GM12878 (cell line): ENCODE measurements around the gene EBPL. TPM values are rescaled to one million over a fixed set of nuclear protein-coding genes. Genes with fewer than 3 reads are reported as not detected.

Experiments used
- ATAC-seq: fragments of 200-7000 bp; cut with Tn5 transposase; 3 replicates; pipeline ENCODE4 v1.9.1; 2020; ENCODE audit warnings: mild to moderate bottlenecking, moderate library complexity
- BruUV-seq: library from RNA; stranded (reverse); fragments of 400-500 nt; replicated peaks from 2 replicates; lab custom pipeline; 2021; lab: Mats Ljungman, UMichigan
- CTCF ChIA-PET: fragments of 300-600 bp; sonication (Branson Sonifier 250); formaldehyde crosslinking; extraction: SDS; loops from one replicate; lab custom pipeline; 2021; ENCODE audit warnings: inconsistent platforms; lab: Yijun Ruan, JAX
- POLR2A ChIA-PET: fragments of 350-600 bp; formaldehyde crosslinking; extraction: SDS; loops from one replicate; lab custom pipeline; 2021; ENCODE audit warnings: inconsistent platforms; lab: Charles Lee
- RAD21 ChIA-PET: fragments of 300-600 bp; sonication (Branson Sonifier 250); formaldehyde crosslinking; loops from one replicate; lab custom pipeline; 2023; ENCODE audit warnings: antibody characterized with exemption; ENCODE audit not compliant: unreplicated experiment; lab: Charles Lee
- SMC1A ChIA-PET: fragments of 300-600 bp; sonication (Branson Sonifier 250); formaldehyde crosslinking; loops from one replicate; lab custom pipeline; 2023; ENCODE audit not compliant: unreplicated experiment, uncharacterized antibody; lab: Charles Lee
- DNase-seq: peaks from one replicate; pipeline ENCODE4 v3.0.0-alpha.2; 2011; ENCODE audit warnings: low read depth, low spot score
- FAIRE-seq: peaks from 3 replicates; lab custom pipeline; 2011; peaks lifted over from hg19 to GRCh38; lab: Jason Lieb, UNC
- H2AFZ ChIP-seq: 2 replicates; pipeline ENCODE4 v1.6.0; 2011; ENCODE audit warnings: low read depth, low read length, control low read depth; ENCODE audit not compliant: control insufficient read depth
- H3K27ac ChIP-seq: 2 replicates; pipeline ENCODE4 v1.5.1; 2011; ENCODE audit warnings: control low read depth; ENCODE audit not compliant: control insufficient read depth, insufficient read depth
- H3K27me3 ChIP-seq, 2 experiments: replicated peaks in 1 of 2; 2 replicates each; pipeline versions ENCODE4 v1.6.0 to v1.6.1; 2011; ENCODE audit warnings: low read length in 1 of 2; ENCODE audit not compliant: control insufficient read depth in 2 of 2, insufficient read depth in 2 of 2
- H3K36me3 ChIP-seq, 2 experiments: 2 replicates each; pipeline ENCODE4 v1.5.1; 2011; ENCODE audit warnings: low read length in 1 of 2; ENCODE audit not compliant: control insufficient read depth in 2 of 2, insufficient read depth in 2 of 2
- H3K4me1 ChIP-seq: 2 replicates; pipeline ENCODE4 v1.6.1; 2011; ENCODE audit warnings: mild to moderate bottlenecking, low read length, moderate library complexity, mixed read lengths; ENCODE audit not compliant: control insufficient read depth, insufficient read depth
- H3K4me2 ChIP-seq: 2 replicates; pipeline ENCODE4 v1.6.0; 2011; ENCODE audit warnings: control low read depth; ENCODE audit not compliant: control insufficient read depth, insufficient read depth
- H3K4me3 ChIP-seq: fragments of 200-600 bp; sonication (generic); 2 replicates; pipeline ENCODE4 v1.5.1; 2016
- H3K79me2 ChIP-seq: 2 replicates; pipeline ENCODE4 v1.6.0; 2011; ENCODE audit warnings: low read length; ENCODE audit not compliant: control insufficient read depth, insufficient read depth
- H3K9ac ChIP-seq: 2 replicates; pipeline ENCODE4 v1.8.0; 2011; ENCODE audit warnings: low read length, control low read depth, mixed read lengths; ENCODE audit not compliant: control insufficient read depth, insufficient read depth
- H3K9me3 ChIP-seq: replicated peaks from 3 replicates; pipeline ENCODE4 v1.5.1; 2011; ENCODE audit warnings: mild to moderate bottlenecking, low read length; ENCODE audit not compliant: control insufficient read depth, insufficient read depth
- H4K20me1 ChIP-seq: 2 replicates; pipeline ENCODE4 v1.6.0; 2011; ENCODE audit not compliant: control insufficient read depth, insufficient read depth
- CHD2 ChIP-seq: IDR thresholded peaks from 2 replicates; pipeline ENCODE4 v1.6.1; 2011; ENCODE audit warnings: low read depth, low read length, improper control_type of control experiment, borderline replicate concordance
- DPF2 ChIP-seq: fragments of 450-650 bp; IDR thresholded peaks from 2 replicates; pipeline ENCODE4 v1.6.1; 2017; ENCODE audit warnings: mild to moderate bottlenecking
- MTA3 ChIP-seq: IDR thresholded peaks from 2 replicates; pipeline ENCODE4 v1.6.1; 2012; ENCODE audit warnings: low read length, inconsistent platforms, borderline replicate concordance
- PML ChIP-seq: IDR thresholded peaks from 2 replicates; pipeline ENCODE4 v1.6.1; 2012; ENCODE audit warnings: low read length, inconsistent platforms
- POLR2A ChIP-seq: IDR thresholded peaks from 2 replicates; pipeline ENCODE4 v1.6.1; 2011; ENCODE audit warnings: low read depth, mild to moderate bottlenecking, low read length
- RAD51 ChIP-seq: fragments of 450-650 bp; IDR thresholded peaks from 2 replicates; pipeline ENCODE4 v1.6.1; 2016; ENCODE audit warnings: moderate library complexity, mild to moderate bottlenecking, inconsistent platforms
- TBL1XR1 ChIP-seq: IDR thresholded peaks from 2 replicates; pipeline ENCODE4 v1.6.1; 2012; ENCODE audit warnings: low read depth, low read length, improper control_type of control experiment
- WGBS: methylation state at CpG from one replicate; pipeline ENCODE4 v1.1.6; 2016; ENCODE audit warnings: low lambda C conversion rate; ENCODE audit not compliant: insufficient replicate concordance, insufficient coverage; ENCODE audit errors: missing lambda C conversion rate; 5-methylcytosine and 5-hydroxymethylcytosine counted together
- in situ Hi-C: fragments of 300-500 bp; cut with MboI; formaldehyde crosslinking; loops from 9 replicates; pipeline ENCODE4 v1.14.3; 2018; ENCODE audit warnings: mixed read lengths
- intact Hi-C: fragments of 100-400 bp; cut with micrococcal nuclease; formaldehyde crosslinking; loops from one replicate; pipeline ENCODE4 v1.14.2; 2022; ENCODE audit not compliant: unreplicated experiment
- polyA plus RNA-seq, 11 experiments: library from polyadenylated mRNA; depleted of rRNA in 4 of 11; unstranded in 6 of 11; stranded (reverse) in 5 of 11; fragments of >200 nt; fragmentation: Nextera tagmentation in 4 of 11; fragmentation: Illumina TruSeq in 1 of 11; extraction: Ambion mirVana in 4 of 11; extraction: Trizol in 1 of 11; gene quantifications; 1 replicate in 1 of 11; 2 replicates in 10 of 11; pipeline versions ENCODE4 v1.2.1 to v1.2.3, GENCODE V29; 2011 to 2016; ENCODE audit warnings: inconsistent platforms in 2 of 11, missing spikeins in 2 of 11, low read depth in 1 of 11
- total RNA-seq, 4 experiments: library from RNA; depleted of rRNA in 3 of 4; stranded (reverse); fragments of >200 nt in 3 of 4; fragmentation: Illumina TruSeq in 1 of 4; extraction: Trizol in 1 of 4; gene quantifications; 2 replicates each; pipeline versions ENCODE4 v1.2.1 to v1.2.3, GENCODE V29; 2013 to 2021
- TF ChIP-seq, protein P1 (sequence below): IDR thresholded peaks from 2 replicates; pipeline ENCODE4 v1.6.1; 2011; ENCODE audit warnings: mild to moderate bottlenecking, low read depth, low read length, moderate library complexity; ENCODE audit not compliant: insufficient replicate concordance
- TF ChIP-seq, protein P2 (sequence below): IDR thresholded peaks from 2 replicates; pipeline ENCODE4 v1.6.1; 2012; ENCODE audit warnings: low read length, inconsistent platforms
- TF ChIP-seq, protein P3 (sequence below): IDR thresholded peaks from 2 replicates; pipeline ENCODE4 v1.6.1; 2011; ENCODE audit warnings: borderline replicate concordance, low read depth, mild to moderate bottlenecking, moderate library complexity, mixed read lengths, low read length; ENCODE audit not compliant: insufficient read depth; ENCODE audit errors: extremely low read length

EBPL gene
- total and polyA plus RNA-seq, 10 of the 15 experiments (the other 5 are each of a cell fraction or from before 2014, with no cell fraction given) = 6.2 to 72.8 (median 43.5) TPM

DNA sequence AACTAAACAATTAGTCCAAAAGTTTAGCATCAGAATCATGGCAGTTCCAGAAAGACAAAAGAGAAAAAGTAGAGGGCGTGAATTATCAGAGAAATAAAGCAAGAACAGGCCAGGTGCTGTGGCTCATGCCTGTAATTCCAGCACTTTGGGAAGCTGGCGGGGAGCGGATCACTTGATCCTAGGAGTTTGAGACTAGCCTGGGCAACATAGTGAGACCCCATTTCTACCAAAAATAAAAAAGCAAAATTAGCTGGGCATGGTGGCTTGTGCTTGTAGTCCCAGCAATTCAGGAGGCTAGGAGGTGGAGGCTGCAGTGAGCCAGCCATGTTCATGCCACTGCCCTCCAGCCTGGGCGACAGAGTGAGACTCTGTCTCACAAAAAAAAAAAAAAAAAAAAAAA, 44.6 kb downstream of the EBPL start:
- ChIA-PET POLR2A (interaction anchor here (0.6 to 0.7 kb wide), 2 partner anchors 180 to 292 kb away, joined by 3 to 4 read pairs; no protein-coding TSS in a partner anchor), SMC1A (no interaction called here), RAD21 (no interaction called here), CTCF (no interaction called here)
- Histone ChIP-seq H3K79me2 (no peaks in the 10 kb centered on the region), H3K4me1 (peaks cover 7% of the 10 kb centered on the region; the same call in 1 of the 2 replicates), H2AFZ (no peak overlapping the region), H3K27me3 (no peaks in the 10 kb centered on the region), H3K27ac (no peak overlapping the region), H3K9me3 (no peaks in the 10 kb centered on the region), H3K36me3 (no peaks in the 10 kb centered on the region), H3K9ac (no peak overlapping the region), H4K20me1 (no peaks in the 10 kb centered on the region), H3K4me3 (no peak overlapping the region), H3K4me2 (no peak overlapping the region)
- TF ChIP-seq, protein P1, sequence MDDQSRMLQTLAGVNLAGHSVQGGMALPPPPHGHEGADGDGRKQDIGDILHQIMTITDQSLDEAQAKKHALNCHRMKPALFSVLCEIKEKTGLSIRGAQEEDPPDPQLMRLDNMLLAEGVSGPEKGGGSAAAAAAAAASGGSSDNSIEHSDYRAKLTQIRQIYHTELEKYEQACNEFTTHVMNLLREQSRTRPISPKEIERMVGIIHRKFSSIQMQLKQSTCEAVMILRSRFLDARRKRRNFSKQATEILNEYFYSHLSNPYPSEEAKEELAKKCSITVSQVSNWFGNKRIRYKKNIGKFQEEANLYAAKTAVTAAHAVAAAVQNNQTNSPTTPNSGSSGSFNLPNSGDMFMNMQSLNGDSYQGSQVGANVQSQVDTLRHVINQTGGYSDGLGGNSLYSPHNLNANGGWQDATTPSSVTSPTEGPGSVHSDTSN = no peak
- 97% methylated on average over 3 of the region's 4 CpGs for WGBS
- no peak for ATAC-seq
- intact Hi-C loops = no loop called here
- no peak for DNase-seq
- FAIRE-seq = no peak
- in situ Hi-C loops = no loop called here
- BruUV-seq = no TSS peak

DNA sequence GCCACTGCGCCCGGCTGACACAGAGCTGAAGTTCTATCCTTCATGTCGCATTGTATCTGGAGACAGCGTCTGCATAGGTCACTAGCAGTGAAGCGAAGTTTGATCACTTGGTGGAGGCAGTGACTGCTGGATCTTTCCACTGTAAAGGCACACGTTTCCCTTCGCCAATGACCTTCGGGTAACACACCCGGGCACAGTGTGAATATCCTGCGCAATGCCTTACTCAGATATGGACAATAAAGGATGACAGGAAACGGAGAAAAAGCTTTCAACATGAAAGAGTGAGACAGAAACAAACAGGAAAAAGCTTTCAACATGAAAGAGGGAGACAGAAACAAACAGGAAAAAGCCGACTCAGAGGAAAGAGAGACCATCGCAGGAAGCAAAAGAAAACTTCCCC, 45.8 kb downstream of the EBPL start:
- no peaks in the 10 kb centered on the region for H3K9me3 ChIP-seq
- ChIA-PET RAD21 (no interaction called here), SMC1A (no interaction called here), CTCF (no interaction called here)
- H3K9ac ChIP-seq = no peak overlapping the region
- H3K4me2 ChIP-seq = no peak overlapping the region
- H3K4me3 ChIP-seq = no peak overlapping the region
- in situ Hi-C loops = no loop called here
- ATAC-seq (no peak), FAIRE-seq (no peak), DNase-seq (no peak)
- H3K79me2 ChIP-seq = no peaks in the 10 kb centered on the region
- no peaks in the 10 kb centered on the region for H3K36me3 ChIP-seq
- intact Hi-C loops = no loop called here
- H3K27ac ChIP-seq = no peak overlapping the region
- H3K27me3 ChIP-seq = no peaks in the 10 kb centered on the region
- 79% methylated on average over 13 of the region's 13 CpGs for WGBS
- no TSS peak for BruUV-seq
- TF ChIP-seq DPF2 (no peak), PML (no peak), CHD2 (no peak), RAD51 (no peak), TBL1XR1 (no peak), POLR2A (no peak), MTA3 (no peak)
- TF ChIP-seq, protein P2, sequence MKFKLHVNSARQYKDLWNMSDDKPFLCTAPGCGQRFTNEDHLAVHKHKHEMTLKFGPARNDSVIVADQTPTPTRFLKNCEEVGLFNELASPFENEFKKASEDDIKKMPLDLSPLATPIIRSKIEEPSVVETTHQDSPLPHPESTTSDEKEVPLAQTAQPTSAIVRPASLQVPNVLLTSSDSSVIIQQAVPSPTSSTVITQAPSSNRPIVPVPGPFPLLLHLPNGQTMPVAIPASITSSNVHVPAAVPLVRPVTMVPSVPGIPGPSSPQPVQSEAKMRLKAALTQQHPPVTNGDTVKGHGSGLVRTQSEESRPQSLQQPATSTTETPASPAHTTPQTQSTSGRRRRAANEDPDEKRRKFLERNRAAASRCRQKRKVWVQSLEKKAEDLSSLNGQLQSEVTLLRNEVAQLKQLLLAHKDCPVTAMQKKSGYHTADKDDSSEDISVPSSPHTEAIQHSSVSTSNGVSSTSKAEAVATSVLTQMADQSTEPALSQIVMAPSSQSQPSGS = no peak
- TF ChIP-seq, protein P3, sequence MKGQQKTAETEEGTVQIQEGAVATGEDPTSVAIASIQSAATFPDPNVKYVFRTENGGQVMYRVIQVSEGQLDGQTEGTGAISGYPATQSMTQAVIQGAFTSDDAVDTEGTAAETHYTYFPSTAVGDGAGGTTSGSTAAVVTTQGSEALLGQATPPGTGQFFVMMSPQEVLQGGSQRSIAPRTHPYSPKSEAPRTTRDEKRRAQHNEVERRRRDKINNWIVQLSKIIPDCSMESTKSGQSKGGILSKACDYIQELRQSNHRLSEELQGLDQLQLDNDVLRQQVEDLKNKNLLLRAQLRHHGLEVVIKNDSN = no peak
- TF ChIP-seq, all 136 proteins: peak for 0
- Histone ChIP-seq H2AFZ (no peak overlapping the region), H4K20me1 (no peaks in the 10 kb centered on the region), H3K4me1 (peaks cover 7% of the 10 kb centered on the region; the same call in 1 of the 2 replicates)
- POLR2A ChIA-PET = no interaction called here
